H9 (cell line): Measurements from ENCODE around the gene VPS9D1. TPM values are rescaled to one million over a fixed set of nuclear protein-coding genes. Genes with fewer than 3 reads are reported as not detected.

Source experiments
- DNase-seq: peaks from one replicate; pipeline ENCODE4 v3.0.0-alpha.2; 2017
- H2AFZ ChIP-seq: one replicate; pipeline ENCODE4 v1.6.1; 2013; ENCODE audit warnings: mild to moderate bottlenecking, low read length, control low read depth, moderate library complexity
- H2AK5ac ChIP-seq: 2 replicates; pipeline ENCODE4 v1.6.1; 2013; ENCODE audit warnings: low read length, control low read depth, mixed read lengths; ENCODE audit not compliant: insufficient read length
- H2BK120ac ChIP-seq: one replicate; pipeline ENCODE4 v1.6.1; 2013; ENCODE audit warnings: low read depth, mild to moderate bottlenecking, low read length, control low read depth, inconsistent platforms; ENCODE audit not compliant: poor library complexity, severe bottlenecking
- H2BK12ac ChIP-seq: 2 replicates; pipeline ENCODE4 v1.6.1; 2013; ENCODE audit warnings: low read length, control low read depth, mixed read lengths, low read depth; ENCODE audit not compliant: insufficient read length
- H2BK15ac ChIP-seq: 2 replicates; pipeline ENCODE4 v1.6.1; 2013; ENCODE audit warnings: low read depth, low read length, control low read depth
- H2BK20ac ChIP-seq: one replicate; pipeline ENCODE4 v1.6.1; 2013; ENCODE audit warnings: low read depth, mild to moderate bottlenecking, low read length, control low read depth, inconsistent platforms; ENCODE audit not compliant: poor library complexity, severe bottlenecking
- H2BK5ac ChIP-seq: 2 replicates; pipeline ENCODE4 v1.6.1; 2013; ENCODE audit warnings: low read length, control low read depth, mixed read lengths; ENCODE audit not compliant: insufficient read length
- H3K14ac ChIP-seq: 2 replicates; pipeline ENCODE4 v1.6.1; 2013; ENCODE audit warnings: low read length, control low read depth; ENCODE audit not compliant: insufficient read depth
- H3K18ac ChIP-seq: 2 replicates; pipeline ENCODE4 v1.6.1; 2013; ENCODE audit warnings: low read depth, mild to moderate bottlenecking, mixed read lengths, low read length, control low read depth; ENCODE audit not compliant: insufficient read length
- H3K23ac ChIP-seq: 2 replicates; pipeline ENCODE4 v1.6.1; 2013; ENCODE audit warnings: low read length, control low read depth, mixed read lengths, low read depth; ENCODE audit not compliant: insufficient read length
- H3K23me2 ChIP-seq: 2 replicates; pipeline ENCODE4 v1.6.1; 2013; ENCODE audit warnings: low read depth, mild to moderate bottlenecking, mixed read lengths, low read length, control low read depth; ENCODE audit not compliant: insufficient read length, poor library complexity, severe bottlenecking
- H3K27ac ChIP-seq: 2 replicates; pipeline ENCODE4 v1.5.1; 2013; ENCODE audit warnings: low read length, control low read depth, mixed read lengths, low read depth; ENCODE audit not compliant: insufficient read length
- H3K27me3 ChIP-seq: 2 replicates; pipeline ENCODE4 v1.6.1; 2013; ENCODE audit warnings: low read length, control low read depth, inconsistent platforms; ENCODE audit not compliant: insufficient read depth
- H3K4ac ChIP-seq: 2 replicates; pipeline ENCODE4 v1.6.1; 2013; ENCODE audit warnings: low read depth, mild to moderate bottlenecking, control low read depth, inconsistent platforms, low read length, moderate library complexity
- H3K4me1 ChIP-seq: 2 replicates; pipeline ENCODE4 v1.6.1; 2013; ENCODE audit warnings: low read length, control low read depth, inconsistent platforms; ENCODE audit not compliant: insufficient read depth
- H3K4me2 ChIP-seq: 2 replicates; pipeline ENCODE4 v1.6.1; 2013; ENCODE audit warnings: low read length, control low read depth, mixed read lengths; ENCODE audit not compliant: insufficient read length, insufficient read depth
- H3K56ac ChIP-seq: 2 replicates; pipeline ENCODE4 v1.6.1; 2013; ENCODE audit warnings: low read depth, mild to moderate bottlenecking, mixed read lengths, low read length, control low read depth; ENCODE audit not compliant: insufficient read length
- H3K79me1 ChIP-seq: 2 replicates; pipeline ENCODE4 v1.6.1; 2013; ENCODE audit warnings: low read depth, mild to moderate bottlenecking, moderate library complexity, low read length, control low read depth, inconsistent platforms; ENCODE audit not compliant: insufficient read depth, poor library complexity, severe bottlenecking
- H3K79me2 ChIP-seq: 2 replicates; pipeline ENCODE4 v1.6.1; 2013; ENCODE audit warnings: low read length, control low read depth, inconsistent platforms; ENCODE audit not compliant: insufficient read depth
- H3K9ac ChIP-seq: 2 replicates; pipeline ENCODE4 v1.6.1; 2013; ENCODE audit warnings: low read length, control low read depth, mixed read lengths; ENCODE audit not compliant: insufficient read length; ENCODE audit errors: extremely low read depth
- H3K9me3 ChIP-seq: one replicate; pipeline ENCODE4 v1.6.1; 2013; ENCODE audit warnings: low read depth, low read length, inconsistent platforms; ENCODE audit not compliant: control insufficient read depth
- H3T11ph ChIP-seq: one replicate; pipeline ENCODE4 v1.6.1; 2013; ENCODE audit warnings: mild to moderate bottlenecking, low read length, control low read depth, inconsistent platforms
- H4K20me1 ChIP-seq: one replicate; pipeline ENCODE4 v1.6.1; 2013; ENCODE audit not compliant: control insufficient read depth, insufficient read length, insufficient read depth
- H4K5ac ChIP-seq: 2 replicates; pipeline ENCODE4 v1.6.1; 2013; ENCODE audit warnings: low read depth, mild to moderate bottlenecking, mixed read lengths, low read length, control low read depth; ENCODE audit not compliant: insufficient read length
- H4K8ac ChIP-seq: replicated peaks from 2 replicates; pipeline ENCODE4 v1.6.1; 2013; ENCODE audit warnings: low read length, control low read depth, mixed read lengths, low read depth; ENCODE audit not compliant: insufficient read length
- H4K91ac ChIP-seq: 2 replicates; pipeline ENCODE4 v1.6.1; 2013; ENCODE audit warnings: low read depth, mild to moderate bottlenecking, moderate library complexity, mixed read lengths, low read length, control low read depth; ENCODE audit not compliant: insufficient read length
- H3K27ac Mint-ChIP-seq, 3 experiments: 2 replicates in 2 of 3; 3 replicates in 1 of 3; pipeline ENCODE4 v1.8.0; 2020 to 2021; ENCODE audit warnings: mixed read lengths in 3 of 3, mild to moderate bottlenecking in 1 of 3, moderate library complexity in 1 of 3
- H3K27me3 Mint-ChIP-seq: 2 replicates; pipeline ENCODE4 v1.8.0; 2021; ENCODE audit warnings: low read depth, mild to moderate bottlenecking, moderate library complexity, mixed read lengths
- H3K36me3 Mint-ChIP-seq, 3 experiments: 2 replicates in 2 of 3; 3 replicates in 1 of 3; pipeline ENCODE4 v1.8.0; 2020 to 2021; ENCODE audit warnings: low read depth in 3 of 3, mixed read lengths in 3 of 3; ENCODE audit not compliant: insufficient read depth in 1 of 3
- H3K4me1 Mint-ChIP-seq, 2 experiments: 2 replicates each; pipeline ENCODE4 v1.8.0; 2020; ENCODE audit warnings: mixed read lengths in 2 of 2
- H3K4me3 Mint-ChIP-seq, 2 experiments: 2 replicates in 1 of 2; 3 replicates in 1 of 2; pipeline ENCODE4 v1.8.0; 2020 to 2021; ENCODE audit warnings: mild to moderate bottlenecking in 2 of 2, mixed read lengths in 2 of 2, moderate library complexity in 1 of 2
- H3K9me3 Mint-ChIP-seq, 2 experiments: 2 replicates in 1 of 2; 3 replicates in 1 of 2; pipeline ENCODE4 v1.8.0; 2020; ENCODE audit warnings: mild to moderate bottlenecking in 2 of 2, mixed read lengths in 2 of 2, moderate library complexity in 1 of 2
- WGBS: extraction: QIAGEN DNeasy Blood & Tissue Kit; methylation state at CpG from one replicate; pipeline ENCODE4 v1.1.7; 2013; ENCODE audit warnings: missing lambda C conversion rate, low lambda C conversion rate, mixed read lengths; ENCODE audit not compliant: insufficient read length; ENCODE audit errors: extremely low coverage; 5-methylcytosine and 5-hydroxymethylcytosine counted together
- total RNA-seq: library from RNA; stranded (reverse); gene quantifications from 2 replicates; pipeline ENCODE4 v1.2.1, GENCODE V29; 2021
- TF ChIP-seq, protein P1 (sequence below): fragments of 200-600 bp; sonication (generic); conservative IDR thresholded peaks from 3 replicates; pipeline ENCODE4 v1.8.0; 2021; ENCODE audit warnings: antibody characterized with exemption, mild to moderate bottlenecking

The VPS9D1 gene
- total RNA-seq, 1 experiment from 2014 or later, result 6.0 TPM

DNA sequence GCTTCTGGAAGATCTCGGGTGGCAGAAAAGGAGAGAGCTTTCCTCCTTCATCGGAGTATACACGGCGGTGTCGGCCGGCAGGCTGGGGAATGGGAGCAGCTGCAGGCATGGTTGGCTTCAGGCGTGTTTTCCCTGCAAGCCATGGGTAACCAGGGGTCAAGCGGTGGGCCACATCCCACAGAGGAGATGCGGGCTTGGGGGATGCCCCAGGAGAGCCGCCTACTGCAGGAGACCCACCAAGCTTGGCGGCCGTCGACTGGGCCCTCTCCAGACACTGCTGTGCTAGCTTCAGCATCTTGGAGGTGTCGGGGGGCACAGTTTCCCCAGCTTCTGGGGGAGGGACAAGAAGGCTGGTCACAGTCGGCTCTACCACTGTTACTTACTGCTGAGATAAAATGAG, 4.2 kb downstream of the VPS9D1 start:
- Histone ChIP-seq H3K4me1 (no peaks in the 10 kb centered on the region), H3K4me2 (no peak overlapping the region), H3K9me3 (no peaks in the 10 kb centered on the region), H3K79me2 (no peaks in the 10 kb centered on the region), H2BK20ac (no peak overlapping the region), H3K27me3 (peaks cover 2% of the 10 kb centered on the region; the same call in 1 of the 2 replicates), H2BK120ac (no peak overlapping the region), H3K4ac (no peak overlapping the region), H3K56ac (no peak overlapping the region), H2AFZ (no peak overlapping the region), H4K8ac (no peak overlapping the region), H2BK12ac (no peak overlapping the region), H3K9ac (no peak overlapping the region), H3K79me1 (no peaks in the 10 kb centered on the region), H3K27ac (no peak overlapping the region), H3K23me2 (peaks cover 19% of the 10 kb centered on the region), H4K20me1 (no peaks in the 10 kb centered on the region), H4K5ac (no peak overlapping the region), H2BK15ac (no peak overlapping the region), H3K18ac (no peak overlapping the region), H3K14ac (no peak overlapping the region), H2AK5ac (no peak overlapping the region), H2BK5ac (no peak overlapping the region), H4K91ac (no peak overlapping the region), H3T11ph (no peak overlapping the region), H3K23ac (no peak overlapping the region)
- H3K36me3 Mint-ChIP-seq, result peaks cover 25 to 47% (median 33%) of the 10 kb centered on the region in 3 experiments; a peak in 6 of 7 replicates
- peaks cover 48% of the 10 kb centered on the region for H3K27me3 Mint-ChIP-seq
- peaks cover 7 to 10% of the 10 kb centered on the region in 2 experiments for H3K4me1 Mint-ChIP-seq
- no peak overlapping the region for H3K4me3 Mint-ChIP-seq
- no peak overlapping the region for H3K27ac Mint-ChIP-seq
- H3K9me3 Mint-ChIP-seq, result no peaks in the 10 kb centered on the region; a peak in 1 of 5 replicates
- DNase-seq, result no peak
- no CpG with 5 or more reads among the region's 15 CpGs for WGBS
- TF ChIP-seq, protein P1, sequence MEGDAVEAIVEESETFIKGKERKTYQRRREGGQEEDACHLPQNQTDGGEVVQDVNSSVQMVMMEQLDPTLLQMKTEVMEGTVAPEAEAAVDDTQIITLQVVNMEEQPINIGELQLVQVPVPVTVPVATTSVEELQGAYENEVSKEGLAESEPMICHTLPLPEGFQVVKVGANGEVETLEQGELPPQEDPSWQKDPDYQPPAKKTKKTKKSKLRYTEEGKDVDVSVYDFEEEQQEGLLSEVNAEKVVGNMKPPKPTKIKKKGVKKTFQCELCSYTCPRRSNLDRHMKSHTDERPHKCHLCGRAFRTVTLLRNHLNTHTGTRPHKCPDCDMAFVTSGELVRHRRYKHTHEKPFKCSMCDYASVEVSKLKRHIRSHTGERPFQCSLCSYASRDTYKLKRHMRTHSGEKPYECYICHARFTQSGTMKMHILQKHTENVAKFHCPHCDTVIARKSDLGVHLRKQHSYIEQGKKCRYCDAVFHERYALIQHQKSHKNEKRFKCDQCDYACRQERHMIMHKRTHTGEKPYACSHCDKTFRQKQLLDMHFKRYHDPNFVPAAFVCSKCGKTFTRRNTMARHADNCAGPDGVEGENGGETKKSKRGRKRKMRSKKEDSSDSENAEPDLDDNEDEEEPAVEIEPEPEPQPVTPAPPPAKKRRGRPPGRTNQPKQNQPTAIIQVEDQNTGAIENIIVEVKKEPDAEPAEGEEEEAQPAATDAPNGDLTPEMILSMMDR, result no peak
